Retinal pigment epithelial cell (primary cell): ENCODE measurements around the gene CSN1S1.
A peak's percentile ranks its signal among the peaks of the same experiment; 100 is the strongest.

Experiments used
- DNase-seq: peaks from one replicate; pipeline ENCODE4 v3.0.0-alpha.2; 2010; ENCODE audit warnings: low read depth
- H3K4me3 ChIP-seq: 2 replicates; pipeline ENCODE4 v1.5.1; 2011; ENCODE audit warnings: mild to moderate bottlenecking, low read length, control low read depth, moderate library complexity
- CTCF ChIP-seq: conservative IDR thresholded peaks from 2 replicates; pipeline ENCODE4 v1.5.1; 2011; ENCODE audit warnings: low read depth, low read length, control low read depth, inconsistent platforms

Gene CSN1S1

GRCh38 chr4:69930768-69931167 lies at the start of gene CSN1S1:
Gene CSN1S1 (plus strand): TSS chr4:69931068. CDS start chr4:69932556, 1,488 bp downstream.
- DNase-seq, result no peak
- no peak for TF ChIP-seq CTCF
- H3K4me3 ChIP-seq, result no peak within 1 kb of the TSS

- TF ChIP-seq CTCF, result peak; percentile 89
- no peak for DNase-seq
- no peak overlapping the region for H3K4me3 ChIP-seq
Measured at GRCh38 chr4:69881173-69881773, 49.6 kb upstream of the CSN1S1 start.

- TF ChIP-seq CTCF, result no peak
- no peak for DNase-seq
- no peak overlapping the region for H3K4me3 ChIP-seq
Measured at GRCh38 chr4:69882150-69882549, 48.7 kb upstream of the CSN1S1 start.

GRCh38 chr4:69888336-69888735 lies 42.5 kb upstream of the CSN1S1 start:
- H3K4me3 ChIP-seq, result no peak overlapping the region
- DNase-seq, result no peak
- no peak for TF ChIP-seq CTCF

- no peak overlapping the region for H3K4me3 ChIP-seq
- no peak for DNase-seq
- TF ChIP-seq CTCF, result no peak
Measured at GRCh38 chr4:69894186-69894585, 36.7 kb upstream of the CSN1S1 start.

- no peak for TF ChIP-seq CTCF
Measured at GRCh38 chr4:69894721-69895120, 36.1 kb upstream of the CSN1S1 start.

GRCh38 chr4:69896530-69897116 lies 34.2 kb upstream of the CSN1S1 start:
- peak; percentile 59 for TF ChIP-seq CTCF
- no peak overlapping the region for H3K4me3 ChIP-seq
- DNase-seq, result no peak

More at GRCh38 chr4:69894721-69895120, 36.1 kb upstream of the CSN1S1 start:
- DNase-seq, result no peak
- H3K4me3 ChIP-seq, result no peak overlapping the region
